Activated gamma-delta T cell (primary cell): ENCODE results near the gene TAF10.

Experiments
- DNase-seq: peaks from one replicate; lab custom pipeline; 2025; lab: John Stamatoyannopoulos, UW

TAF10 gene

DNA sequence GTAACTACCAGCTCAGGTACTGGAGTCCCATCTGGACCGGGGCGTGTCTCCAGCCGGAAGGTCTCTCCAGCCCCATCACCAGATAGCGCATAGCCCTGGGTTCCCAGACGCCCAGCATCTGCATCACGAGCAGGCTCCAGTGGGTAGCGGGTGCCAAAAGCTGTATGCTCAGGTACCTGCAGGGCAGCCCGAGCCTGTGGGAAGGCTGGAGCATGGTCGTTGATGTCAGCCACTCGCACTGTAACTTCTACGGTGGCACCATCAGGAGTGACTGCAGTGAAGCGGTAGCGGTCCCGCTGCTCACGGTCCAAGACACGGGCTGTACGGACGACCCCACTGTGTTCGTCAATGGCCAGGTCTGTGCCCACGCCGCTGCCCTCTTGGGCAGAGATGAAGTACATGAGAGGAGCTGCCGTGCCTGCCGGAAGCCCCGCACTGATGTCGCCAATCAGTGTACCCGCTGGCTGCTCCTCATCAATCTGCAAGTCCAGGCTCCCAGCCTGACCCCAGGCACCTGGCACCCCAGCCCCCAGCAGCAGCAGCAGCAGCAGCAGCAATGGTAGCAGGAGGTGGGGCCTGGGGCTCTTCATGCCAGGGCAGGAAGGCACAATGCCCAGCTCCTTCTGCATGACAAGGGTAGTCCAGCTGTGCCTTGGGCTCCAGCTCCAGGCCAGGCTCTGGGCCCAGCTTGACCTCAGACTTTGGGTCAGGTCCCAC lies 29.1 kb upstream of the TAF10 start:
- no peak for DNase-seq

DNA sequence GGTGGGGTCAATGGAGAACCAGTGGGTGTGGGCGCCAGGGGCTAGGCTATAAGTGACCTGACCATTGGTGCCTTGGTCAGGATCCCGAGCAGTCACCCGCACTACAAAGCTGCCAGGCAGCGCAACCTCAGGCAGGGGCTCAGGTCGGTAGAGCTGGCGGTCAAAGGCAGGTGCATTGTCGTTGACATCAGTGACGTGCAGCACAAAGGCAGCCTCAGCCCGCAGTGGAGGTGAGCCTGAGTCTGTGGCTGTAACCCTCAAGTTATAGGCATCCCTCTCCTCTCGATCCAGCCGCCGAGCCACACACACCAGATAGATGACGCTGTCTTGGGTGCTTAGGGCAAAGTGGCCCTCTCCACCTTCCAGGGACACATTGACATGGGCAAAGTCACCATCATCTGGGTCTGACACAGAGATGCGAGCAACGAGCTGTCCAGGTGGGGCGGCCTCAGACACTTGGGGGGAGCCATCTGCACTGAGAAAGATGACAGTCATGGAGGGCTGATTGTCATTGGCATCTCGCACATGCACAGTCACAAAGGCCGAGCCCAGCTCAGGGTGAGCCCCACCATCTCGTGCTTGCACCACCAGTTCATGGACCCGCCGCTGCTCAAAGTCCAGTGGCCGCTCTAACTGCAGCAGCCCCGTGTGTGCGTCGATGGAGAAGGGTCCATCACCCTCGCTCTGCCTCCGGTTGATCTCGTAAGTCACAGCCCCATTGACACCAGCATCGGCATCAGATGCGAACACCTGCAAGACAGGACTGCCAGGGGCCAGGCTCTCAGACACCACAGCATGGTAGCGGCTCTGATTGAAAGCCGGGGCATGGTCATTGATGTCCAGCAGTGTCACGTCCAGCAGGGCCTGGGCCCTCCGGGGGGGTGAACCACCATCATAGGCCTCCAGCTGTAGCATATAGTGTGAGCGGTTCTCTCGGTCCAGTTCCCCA lies 28.3 kb upstream of the TAF10 start:
- DNase-seq: no peak

DNA sequence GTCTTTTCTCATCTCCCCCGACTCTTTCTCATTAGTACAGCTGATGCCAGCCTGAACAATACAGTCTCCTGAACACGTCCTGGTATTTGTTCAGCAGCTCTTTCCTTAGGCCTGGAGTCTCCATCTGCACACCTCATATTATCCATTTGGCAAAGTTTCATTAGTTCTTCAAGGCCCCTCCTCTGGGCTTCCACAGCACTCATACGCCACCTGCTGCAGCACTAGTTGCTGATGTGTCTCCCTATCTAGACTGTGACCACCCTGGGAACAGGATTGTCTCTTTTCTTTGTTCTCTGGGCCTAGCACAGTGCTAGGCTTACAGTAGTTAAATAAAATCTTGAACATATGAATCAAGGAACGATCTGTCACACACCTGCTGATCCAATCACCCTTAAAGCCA lies 26.4 kb upstream of the TAF10 start:
- DNase-seq: no peak

DNA sequence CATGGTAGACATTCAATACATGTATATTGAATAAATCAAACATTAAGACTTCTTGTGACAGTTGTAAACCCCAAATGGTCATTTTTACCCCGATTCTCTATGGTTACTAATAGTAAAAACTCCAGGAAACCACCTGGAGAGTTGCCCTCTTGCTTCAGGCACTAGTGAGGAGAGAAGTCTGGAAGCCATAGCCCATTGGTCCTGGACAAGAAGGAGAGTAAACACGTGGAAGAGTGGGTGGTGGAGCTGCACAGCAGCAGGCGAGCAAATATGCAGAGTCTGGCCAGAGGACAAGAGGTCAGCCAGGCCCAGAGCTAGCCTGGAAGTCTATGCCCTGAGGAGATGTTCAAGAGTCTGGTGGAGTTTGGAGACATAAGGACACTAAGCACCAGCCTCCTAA lies 25.9 kb upstream of the TAF10 start:
- DNase-seq: no peak

DNA sequence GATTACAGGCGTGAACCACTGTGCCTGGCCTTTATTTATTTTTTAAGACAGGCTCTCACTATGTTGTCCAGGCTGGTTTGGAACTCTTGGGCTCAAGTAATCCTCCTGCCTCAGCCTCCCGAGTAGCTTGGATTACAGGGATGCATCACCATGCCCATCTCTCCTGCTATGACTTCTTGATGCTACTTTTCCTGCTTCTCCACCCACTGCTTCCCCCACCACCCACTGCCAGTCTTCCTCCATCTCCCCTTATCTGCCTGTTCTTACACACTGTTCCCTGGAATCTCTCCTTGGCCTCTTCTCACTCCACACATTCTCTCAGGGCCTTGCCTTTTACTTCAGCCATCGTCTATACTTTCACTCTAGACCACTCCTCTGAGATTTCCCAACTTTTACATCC lies 24.5 kb upstream of the TAF10 start:
- DNase-seq: no peak

DNA sequence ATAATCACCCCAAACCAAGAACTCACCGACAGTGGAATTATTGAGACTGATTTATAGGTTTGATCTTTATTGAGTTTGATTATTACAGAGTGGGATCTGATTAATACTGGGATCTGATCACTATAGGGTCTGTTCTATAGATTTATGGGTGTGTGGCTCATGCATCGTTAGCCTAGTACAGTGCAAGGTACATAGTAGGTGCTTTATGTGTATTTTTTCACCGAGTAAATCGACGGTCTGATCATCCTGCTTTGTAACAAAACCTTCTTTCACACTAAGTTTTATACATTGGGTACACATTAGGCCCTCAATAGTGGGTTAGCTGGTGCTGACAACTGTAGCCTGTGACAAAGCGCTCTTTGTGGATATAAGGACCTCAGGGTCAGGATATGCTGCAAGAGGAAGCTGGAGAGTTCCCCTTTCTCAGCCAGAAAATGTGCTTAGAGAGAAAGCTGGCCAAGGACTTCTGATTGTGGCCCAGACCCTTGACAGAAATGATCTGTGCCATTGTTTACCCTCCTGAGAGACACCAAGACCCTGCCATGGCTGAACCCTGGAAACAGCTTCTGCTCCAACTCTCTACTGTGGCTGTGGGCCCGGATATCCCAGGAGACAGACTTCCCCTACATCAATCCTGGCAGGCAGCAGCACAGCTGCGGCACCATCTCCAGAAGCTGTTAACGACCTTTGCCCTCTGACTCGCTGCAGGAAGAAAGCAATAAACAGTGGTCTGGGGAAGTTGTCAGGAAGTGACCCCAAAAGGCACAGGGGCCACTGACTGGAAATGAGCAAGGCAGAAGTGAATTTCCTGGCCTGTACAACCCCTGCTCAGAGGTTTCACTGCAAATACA lies 23.3 kb upstream of the TAF10 start:
- no peak for DNase-seq

DNA sequence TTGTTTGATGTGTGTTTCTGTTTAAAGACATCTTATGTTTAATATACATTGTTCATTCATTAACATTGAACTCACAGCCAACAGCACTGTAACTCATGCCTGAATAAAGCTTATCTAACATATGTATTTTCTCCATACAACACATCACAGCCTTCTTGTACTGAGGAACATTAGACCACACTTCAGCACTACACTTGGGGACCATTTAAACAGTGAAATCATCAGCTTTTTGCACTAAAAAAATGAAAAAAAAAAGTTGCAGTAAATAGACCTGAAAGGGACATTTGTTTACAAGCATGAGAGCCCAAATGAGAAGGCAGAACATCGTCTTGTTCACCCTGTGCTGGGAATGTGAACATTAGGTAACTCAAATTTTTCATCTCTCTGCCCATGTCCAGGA lies 22.5 kb upstream of the TAF10 start:
- no peak for DNase-seq

DNA sequence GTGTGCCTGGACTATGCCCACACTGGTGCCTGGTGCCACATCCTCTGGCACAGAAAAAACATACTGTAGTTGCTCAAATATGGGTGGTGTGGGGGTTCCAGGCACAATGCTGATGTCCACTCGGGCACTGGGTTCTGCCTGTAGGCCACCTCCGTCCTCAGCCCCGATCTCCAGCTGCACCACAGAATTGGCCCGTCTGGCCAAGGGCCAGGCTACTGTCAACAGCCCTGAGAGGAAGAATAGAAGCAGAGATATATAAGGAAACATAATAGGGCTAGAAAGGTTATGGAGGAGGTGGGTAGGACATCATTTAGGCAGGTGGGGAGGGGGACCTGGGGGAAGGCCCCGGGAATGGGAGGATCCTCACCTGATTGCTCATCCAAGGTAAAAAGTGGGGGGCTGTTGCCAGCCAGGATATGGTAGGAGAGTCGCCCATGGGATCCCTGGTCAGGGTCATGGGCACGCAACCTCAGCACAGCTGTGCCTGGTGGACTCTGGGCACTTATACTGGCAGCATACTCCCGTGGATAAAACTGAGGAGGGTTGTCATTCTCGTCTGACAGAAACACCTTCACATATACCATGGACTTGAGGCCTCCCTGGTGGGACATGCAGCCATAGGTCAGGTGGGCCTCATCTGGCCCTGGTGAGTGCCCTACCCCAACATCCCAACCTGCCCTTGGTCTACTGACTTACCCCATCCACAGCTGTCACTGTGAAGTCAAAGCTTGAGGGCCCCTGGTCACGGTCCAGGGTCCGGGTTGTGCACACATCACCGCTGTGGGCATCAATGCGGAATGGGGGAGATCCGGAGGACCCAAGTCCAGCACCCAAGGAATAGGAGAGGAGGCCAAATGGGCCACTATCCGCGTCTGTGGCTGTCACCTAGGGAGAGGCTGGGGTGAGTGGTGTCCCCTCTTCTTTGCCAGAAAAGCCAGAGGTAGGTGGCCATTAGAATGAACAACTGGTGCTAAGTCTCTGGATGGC lies 21.7 kb upstream of the TAF10 start:
- no peak for DNase-seq

DNA sequence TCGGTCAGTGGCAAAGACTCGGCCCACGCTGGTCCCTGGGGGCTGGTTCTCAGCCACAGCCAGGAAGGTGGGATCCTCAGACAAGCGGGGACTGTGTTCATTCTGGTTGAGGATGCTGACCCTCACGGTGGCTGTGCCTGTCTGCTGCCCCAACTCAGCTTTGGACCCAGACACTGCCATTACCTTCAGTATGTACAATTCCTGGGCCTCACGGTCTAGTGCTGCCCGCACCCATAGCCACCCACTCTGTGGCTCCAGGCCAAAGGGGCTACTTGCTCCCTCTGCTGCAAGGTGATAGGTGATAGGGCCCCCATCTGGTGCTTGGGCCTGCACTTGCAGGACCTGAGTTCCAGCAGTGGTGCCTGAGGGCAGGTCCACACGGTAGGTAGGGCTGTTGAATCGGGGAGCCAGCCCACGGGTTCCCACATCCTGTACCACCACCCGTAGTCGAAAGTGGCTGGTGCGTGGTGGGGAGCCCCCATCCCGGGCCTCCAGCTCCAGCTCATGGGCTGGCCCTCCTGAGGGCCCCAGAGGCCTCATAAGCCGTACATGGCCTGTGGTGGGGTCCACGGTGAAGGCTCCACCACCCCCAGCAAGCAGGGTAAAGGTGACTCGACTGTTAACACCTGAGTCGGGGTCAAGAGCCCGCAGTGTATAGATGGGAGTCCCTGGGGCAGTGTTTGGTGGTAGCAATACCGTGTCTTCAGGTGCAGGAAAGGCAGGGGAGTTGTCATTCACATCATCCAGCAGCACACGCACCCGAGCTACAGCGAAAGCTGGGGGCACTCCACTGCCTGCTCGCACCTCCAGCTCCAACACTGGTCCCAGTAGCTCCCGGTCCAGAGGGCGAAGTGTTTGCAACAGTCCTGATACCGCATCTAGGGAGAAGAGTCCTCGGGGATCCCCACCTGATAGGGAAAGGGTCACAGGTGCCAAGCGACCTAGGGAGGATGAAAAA lies 20.4 kb upstream of the TAF10 start:
- DNase-seq: no peak

DNA sequence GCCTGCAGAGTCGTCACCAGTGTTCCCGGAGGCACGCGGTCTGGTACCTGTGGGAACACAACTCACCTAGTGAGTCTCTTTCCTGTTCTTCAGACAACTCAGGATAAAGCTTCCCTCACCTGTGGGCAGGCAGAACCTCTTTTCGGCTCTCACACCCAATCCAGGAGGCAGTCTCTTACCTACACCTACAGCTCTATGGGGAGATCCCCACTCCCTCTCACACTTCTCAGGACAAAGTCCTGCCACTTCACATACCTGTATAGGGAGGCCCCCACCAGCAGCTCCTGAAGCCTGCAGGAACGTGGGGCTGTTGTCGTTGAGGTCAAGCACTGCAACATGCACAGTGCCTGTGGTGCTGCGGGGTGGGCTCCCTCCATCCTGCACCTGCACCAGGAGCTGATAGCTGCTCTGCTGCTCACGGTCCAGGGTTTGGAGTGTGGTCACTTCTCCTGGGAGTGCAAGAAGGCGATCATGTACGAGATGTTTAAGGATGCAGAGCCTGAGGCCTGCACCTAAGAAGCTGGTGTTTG lies 19.4 kb upstream of the TAF10 start:
- no peak for DNase-seq

DNA sequence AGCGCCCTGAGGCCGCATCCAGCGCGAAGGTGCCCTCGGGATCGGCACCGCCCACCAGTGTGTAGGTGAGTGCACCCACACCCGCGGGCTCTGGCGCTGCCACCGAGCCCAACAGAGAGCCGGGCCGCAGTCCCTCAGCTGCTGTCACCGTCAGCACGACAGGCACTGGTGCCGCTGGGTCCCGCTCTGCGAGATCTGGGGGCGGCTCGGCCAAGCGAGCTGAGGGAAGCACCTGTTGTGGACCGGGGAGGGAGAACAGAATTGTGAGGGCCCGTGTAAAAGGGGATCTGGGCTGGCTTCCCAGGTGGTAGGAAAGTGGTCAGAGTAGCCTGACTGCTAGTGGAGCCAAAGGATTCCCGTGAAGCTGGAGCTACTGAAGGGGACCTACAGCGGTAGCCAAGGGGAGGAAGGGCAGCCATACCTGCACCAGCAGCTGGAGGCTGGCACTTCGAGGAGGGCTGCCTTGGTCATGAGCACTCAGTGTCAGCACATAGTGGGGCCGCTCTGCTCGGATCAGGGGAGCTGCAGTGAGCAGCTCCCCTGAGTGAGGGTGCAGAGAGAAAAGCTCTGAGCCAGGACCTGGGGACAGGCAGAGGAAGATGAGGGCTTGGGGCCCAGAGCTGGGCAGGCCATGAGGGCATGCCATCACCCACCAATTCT lies 18.7 kb upstream of the TAF10 start:
- no peak for DNase-seq

DNA sequence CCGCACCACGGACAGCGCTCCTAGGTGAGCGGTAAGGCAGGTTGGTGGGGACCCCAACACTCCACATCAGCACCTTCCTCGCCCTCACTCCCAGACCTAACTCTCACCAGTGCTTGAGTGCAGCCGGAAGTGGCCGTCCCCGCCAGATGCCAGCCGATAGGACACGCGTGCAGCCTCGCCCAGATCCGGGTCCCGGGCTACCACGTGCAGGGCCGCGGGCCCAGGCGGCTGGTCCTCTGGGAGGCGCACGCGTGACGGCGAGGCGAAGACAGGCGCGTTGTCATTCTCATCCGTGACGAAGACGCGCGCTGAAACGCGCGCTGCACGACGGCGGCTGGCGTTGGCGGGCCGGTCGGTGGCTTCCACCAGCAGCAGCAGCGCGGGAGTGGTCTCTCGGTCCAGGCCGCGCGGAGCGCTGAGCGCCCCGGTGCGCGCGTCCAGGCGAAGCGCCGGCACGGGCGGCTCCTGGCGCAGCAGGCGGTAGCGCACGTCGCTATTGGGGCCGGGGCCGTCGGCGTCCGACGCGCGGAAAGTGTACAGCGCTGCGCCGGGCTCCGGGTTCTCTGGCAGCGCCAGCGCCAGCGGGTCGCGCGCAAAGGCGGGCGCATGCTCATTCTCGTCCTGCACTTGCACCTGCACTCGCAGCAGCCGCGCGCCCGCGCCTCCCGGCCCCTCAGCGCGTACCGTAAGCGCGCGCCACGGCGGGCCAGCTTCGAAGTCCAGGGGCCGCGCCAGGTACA lies 18.0 kb upstream of the TAF10 start:
- no peak for DNase-seq

DNA sequence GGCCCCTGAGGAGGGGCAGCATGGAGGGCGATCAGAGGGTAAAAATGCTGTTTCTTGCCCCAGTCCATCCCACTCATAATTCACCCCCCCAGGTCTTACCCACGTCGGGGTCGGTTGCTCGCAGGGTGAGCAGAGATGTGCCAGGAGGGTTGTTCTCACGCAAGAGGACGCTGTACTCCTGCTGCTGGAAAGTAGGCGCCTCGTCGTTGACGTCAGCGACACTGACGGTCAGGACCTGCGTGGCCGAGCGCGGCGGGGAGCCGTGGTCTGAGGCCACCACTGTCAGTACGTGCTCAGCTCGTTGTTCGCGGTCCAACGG lies 17.5 kb upstream of the TAF10 start:
- no peak for DNase-seq

DNA sequence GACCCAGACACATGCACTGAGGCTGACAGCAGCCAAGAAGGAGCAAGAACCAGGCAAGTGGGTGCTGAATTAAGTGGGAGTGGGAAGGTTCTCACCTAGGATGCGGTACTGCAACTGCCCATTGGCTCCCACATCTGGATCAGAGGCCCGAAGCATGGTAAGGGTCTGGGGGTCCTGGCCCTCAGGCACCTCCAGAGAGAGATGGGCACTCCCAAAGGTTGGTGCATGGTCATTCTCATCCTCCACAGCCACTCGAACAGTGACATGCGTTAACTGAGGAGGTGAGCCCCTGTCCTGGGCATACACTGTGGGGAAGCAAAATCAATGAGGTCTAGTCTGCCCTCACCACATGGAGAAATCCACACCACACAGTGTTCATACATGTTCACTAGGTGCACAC lies 16.5 kb upstream of the TAF10 start:
- DNase-seq: no peak

DNA sequence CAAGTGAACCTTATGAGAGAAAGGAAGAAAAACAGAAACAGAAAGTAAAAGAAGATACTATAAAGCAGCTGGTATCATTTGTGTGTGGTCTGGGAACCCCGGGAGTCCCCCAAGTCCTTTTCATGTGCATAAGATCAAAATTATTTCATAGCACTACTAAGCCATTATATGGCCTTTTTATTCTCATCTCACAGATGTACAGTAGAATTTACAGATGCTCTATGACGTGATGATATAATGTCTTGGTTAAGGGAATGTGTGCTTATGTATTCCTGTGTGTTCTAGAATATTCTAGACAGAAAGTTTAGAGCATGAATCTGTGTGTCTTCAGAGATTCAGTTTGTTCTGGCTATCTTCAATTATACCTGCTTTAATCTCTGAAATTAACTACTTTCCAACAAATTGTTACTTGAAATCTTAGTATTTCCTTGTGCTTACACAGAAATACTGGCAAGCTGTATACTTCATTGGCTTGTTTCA lies 15.8 kb upstream of the TAF10 start:
- no peak for DNase-seq

DNA sequence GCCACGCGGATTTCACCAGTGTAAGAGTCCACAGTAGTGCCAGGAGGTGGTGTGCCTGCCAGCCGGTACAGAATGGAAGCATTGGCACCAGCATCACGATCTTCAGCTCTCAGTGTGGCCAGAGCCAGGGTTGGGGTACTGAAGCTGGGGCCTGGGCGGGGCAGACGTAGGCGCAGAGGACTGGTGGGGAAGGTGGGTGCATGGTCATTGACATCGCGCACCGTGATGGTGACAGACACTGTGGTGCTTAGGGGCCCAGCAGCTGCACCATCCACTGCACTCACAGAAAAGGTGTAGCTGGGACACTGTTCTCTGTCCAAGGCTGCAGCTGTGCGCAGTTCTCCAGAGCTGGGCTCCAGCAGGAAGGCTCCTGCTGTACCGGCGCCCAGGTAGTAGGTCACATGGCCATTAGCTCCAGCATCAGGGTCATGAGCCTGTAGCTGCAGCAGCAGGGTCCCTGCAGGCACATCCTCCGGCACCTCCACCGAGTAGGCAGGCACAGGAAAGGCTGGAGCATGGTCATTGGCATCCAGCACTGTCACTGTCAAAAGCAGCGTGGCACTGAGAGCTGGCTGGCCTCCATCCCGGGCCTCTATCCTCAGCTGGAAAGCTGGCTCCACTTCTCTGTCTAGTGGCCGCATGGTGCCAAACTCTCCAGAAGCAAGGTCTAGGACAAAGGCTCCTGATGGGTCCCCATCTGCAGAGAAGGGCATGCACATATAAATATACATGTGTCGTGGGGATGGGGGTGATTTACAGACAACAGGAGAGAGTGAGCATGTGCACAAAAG lies 15.2 kb upstream of the TAF10 start:
- no peak for DNase-seq

DNA sequence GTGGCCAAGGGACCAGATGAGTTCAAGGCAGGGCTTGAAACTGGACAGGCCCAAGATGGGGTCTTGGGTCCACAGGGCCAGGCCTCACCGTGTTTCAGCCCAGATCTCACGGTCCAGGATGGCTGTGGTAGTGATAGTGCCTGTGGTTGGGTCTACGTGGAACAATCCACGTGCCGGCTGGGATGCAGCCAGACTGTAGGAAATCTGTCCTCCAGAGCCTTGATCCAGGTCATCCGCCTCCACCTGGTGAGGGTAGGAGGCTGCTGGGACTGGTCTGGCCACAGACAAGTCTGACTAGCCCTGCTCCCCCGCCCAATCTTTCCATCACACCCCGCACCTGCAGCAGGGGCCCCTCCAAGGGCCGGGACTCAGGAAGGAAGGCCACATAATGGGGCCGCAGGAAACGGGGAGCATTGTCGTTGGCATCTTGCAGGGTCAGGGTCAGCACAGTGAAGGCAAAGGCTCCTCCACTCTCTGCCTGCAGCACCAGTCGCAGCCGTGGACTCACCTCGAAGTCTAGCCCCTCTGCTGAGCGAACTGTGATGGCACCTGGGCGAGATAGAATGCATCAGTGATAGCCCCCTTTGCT lies 13.9 kb upstream of the TAF10 start:
- no peak for DNase-seq
